ENCODE measurements around the gene PSD.

PSD gene

DNA sequence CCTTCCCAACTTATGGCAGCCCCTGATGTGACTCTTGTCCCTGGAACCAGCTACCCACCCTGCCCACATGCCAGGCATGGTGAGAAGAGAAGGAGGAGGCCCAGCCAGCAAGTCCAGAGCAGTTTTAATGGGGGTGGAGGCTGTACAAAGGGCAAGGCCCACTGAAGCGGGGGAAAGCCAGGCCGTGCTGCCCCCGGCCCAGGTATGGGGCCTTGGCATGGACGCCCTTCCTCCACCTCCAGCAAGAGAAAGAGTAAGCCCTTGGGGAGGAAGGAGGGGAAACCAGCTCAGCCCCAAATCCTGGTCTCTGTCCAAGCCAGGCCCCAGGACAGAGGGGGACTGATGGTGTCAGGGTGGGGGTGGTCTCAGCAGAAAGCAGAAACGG is 16.1 kb downstream of the PSD start:
- no peak for DNase-seq

DNA sequence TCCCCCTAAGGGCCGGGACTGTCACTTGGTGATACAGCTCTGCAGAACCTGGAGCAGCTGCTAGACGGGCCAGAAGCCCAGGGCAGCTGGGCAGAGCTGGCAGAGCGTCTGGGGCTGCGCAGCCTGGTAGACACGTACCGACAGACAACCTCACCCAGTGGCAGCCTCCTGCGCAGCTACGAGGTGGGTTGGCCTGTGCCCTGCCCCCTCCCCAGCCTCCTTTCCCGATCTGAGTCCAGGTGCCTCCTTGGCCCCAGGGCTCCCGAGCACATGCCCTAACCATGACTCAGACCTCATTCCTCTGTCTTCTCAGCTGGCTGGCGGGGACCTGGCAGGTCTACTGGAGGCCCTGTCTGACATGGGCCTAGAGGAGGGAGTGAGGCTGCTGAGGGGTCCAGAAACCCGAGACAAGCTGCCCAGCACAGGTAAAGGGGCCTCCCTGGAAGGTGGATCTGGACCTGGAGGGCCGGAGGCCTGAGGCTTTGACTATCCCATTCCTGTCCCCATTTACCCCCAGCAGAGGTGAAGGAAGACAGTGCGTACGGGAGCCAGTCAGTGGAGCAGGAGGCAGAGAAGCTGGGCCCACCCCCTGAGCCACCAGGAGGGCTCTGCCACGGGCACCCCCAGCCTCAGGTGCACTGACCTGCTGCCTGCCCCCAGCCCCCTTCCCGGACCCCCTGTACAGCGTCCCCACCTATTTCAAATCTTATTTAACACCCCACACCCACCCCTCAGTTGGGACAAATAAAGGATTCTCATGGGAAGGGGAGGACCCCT is 16.7 kb downstream of the PSD start:
- DNase-seq = no peak

GRCh38 chr10:102401342-102401654 is 17.3 kb downstream of the PSD start:
- DNase-seq = no peak

DNA sequence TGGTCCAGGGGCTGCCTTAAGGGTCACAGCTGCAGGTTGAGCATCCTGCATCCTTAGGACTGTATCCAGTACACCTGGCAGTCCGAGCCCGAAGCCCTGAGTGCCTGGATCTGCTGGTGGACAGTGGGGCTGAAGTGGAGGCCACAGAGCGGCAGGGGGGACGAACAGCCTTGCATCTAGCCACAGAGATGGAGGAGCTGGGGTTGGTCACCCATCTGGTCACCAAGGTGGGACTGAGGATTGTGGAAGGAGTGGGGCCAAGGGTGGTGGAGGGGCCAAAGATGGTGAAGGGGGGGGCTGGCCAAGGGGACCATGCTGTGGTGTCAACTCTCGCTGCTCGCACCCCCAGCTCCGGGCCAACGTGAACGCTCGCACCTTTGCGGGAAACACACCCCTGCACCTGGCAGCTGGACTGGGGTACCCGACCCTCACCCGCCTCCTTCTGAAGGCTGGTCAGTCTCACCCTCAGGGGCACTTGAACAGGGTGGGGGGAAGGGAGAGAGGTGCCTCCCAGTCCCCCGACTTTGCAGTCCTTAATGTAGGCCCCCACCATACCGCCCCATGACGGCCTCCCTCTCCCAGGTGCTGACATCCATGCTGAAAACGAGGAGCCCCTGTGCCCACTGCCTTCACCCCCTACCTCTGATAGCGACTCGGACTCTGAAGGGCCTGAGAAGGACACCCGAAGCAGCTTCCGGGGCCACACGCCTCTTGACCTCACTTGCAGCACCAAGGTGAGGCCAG is 17.8 kb downstream of the PSD start:
- no peak for DNase-seq

DNA sequence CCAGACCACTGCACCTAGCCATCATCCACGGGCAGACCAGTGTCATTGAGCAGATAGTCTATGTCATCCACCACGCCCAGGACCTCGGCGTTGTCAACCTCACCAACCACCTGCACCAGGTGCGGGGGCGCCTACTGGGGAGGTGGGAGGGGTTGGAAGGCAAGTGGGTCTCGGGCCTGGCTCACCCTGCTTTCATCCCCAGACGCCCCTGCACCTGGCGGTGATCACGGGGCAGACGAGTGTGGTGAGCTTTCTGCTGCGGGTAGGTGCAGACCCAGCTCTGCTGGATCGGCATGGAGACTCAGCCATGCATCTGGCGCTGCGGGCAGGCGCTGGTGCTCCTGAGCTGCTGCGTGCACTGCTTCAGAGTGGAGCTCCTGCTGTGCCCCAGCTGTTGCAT is 18.5 kb downstream of the PSD start:
- peak; percentile 7 for DNase-seq

- peak; percentile 61 for DNase-seq
Observed at GRCh38 chr10:102399217-102400021, 19.2 kb downstream of the PSD start.

DNA sequence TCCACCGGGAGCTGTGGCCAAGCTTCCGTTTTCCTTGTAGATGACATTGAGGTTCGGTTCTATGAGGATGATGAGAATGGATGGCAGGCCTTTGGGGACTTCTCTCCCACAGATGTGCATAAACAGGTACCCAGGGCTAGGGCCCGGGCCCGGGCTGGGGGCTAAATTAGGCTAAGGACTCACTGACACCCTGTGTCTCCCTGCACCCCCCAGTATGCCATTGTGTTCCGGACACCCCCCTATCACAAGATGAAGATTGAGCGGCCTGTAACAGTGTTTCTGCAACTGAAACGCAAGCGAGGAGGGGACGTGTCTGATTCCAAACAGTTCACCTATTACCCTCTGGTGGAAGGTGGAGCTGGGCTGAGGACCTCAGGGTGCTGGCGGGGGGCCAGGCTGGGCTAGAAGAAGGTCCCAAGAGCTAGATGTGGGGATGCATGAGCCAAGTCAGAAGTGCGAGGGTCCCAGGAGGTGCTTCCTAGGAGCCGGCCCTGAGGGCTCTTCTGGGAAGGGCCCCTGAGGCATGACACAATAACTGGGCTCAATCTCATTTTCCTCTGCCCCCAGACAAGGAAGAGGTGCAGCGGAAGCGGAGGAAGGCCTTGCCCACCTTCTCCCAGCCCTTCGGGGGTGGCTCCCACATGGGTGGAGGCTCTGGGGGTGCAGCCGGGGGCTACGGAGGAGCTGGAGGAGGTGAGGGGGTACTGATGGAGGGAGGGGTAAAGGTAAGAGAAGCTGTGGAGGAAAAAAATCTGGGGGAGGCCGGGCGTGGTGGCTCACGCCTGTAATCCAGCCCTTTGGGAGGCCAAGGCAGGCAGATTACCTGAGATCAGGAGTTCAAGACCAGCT is 20.2 kb downstream of the PSD start:
- no peak for DNase-seq

- DNase-seq = no peak
Observed at GRCh38 chr10:102397222-102398171, 21.1 kb downstream of the PSD start.

- no peak for DNase-seq
Observed at GRCh38 chr10:102396730-102397151, 21.8 kb downstream of the PSD start.

DNA sequence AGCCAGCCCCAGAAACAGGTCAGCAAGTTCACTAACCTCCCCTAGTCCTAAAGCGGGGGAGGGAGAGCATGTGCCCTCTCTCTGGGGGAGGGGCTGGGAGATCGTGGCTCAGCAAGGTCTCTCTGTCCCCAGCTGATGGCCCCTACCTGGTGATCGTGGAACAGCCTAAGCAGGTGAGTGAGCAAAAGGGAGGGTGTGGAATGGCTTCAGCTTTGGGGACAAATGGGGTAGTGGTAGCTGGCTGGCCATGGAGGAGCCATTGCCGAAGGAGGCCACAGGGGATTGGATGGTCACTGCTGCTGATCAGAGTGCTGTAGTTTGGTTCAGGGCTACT is 22.3 kb downstream of the PSD start:
- no peak for DNase-seq

DNA sequence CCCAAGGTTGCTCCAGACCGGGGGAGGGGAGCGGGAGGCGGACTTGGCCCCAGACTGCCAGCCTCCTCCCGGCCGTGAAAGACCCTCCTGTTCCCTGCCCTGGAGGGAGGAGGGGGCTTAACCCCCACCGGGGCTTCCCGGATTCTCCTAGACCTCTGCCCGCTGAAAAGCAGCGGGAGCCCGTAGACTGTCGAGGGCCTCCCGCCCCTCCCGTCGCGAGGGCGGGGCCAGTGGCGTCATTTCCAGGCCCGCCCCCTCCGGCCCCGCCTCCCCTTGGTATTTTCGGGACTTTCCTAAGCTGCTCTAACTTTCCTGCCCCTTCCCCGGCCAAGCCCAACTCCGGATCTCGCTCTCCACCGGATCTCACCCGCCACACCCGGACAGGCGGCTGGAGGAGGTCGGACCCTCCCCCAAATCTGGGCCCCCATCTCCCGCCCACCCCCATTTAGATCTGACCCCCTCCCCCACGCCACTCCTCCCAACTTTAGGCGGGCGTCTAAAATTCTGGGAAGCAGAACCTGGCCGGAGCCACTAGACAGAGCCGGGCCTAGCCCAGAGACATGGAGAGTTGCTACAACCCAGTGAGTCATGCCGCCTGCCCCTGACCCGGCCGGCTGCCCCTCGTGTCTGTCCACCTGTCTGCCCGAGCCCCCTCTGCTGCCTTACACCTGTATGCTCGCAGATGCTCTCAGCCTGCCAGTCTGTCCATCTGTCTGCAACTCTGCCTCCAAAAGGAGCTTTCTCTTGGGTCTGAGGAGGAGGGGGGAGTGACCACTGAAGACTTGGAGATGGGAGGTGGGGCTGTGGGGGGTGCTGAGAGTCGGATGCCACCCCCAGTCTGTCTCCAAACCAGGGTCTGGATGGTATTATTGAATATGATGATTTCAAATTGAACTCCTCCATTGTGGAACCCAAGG is 22.9 kb downstream of the PSD start, which contains the start of gene NFKB2:
TSS of gene NFKB2 (plus strand) at position 306 of the 917 bp plus-strand sequence. CDS start at position 561, 255 bp downstream.
- peak; percentile 14 for DNase-seq

- no peak for DNase-seq
Observed at GRCh38 chr10:102394801-102395399, 23.7 kb downstream of the PSD start.

DNA sequence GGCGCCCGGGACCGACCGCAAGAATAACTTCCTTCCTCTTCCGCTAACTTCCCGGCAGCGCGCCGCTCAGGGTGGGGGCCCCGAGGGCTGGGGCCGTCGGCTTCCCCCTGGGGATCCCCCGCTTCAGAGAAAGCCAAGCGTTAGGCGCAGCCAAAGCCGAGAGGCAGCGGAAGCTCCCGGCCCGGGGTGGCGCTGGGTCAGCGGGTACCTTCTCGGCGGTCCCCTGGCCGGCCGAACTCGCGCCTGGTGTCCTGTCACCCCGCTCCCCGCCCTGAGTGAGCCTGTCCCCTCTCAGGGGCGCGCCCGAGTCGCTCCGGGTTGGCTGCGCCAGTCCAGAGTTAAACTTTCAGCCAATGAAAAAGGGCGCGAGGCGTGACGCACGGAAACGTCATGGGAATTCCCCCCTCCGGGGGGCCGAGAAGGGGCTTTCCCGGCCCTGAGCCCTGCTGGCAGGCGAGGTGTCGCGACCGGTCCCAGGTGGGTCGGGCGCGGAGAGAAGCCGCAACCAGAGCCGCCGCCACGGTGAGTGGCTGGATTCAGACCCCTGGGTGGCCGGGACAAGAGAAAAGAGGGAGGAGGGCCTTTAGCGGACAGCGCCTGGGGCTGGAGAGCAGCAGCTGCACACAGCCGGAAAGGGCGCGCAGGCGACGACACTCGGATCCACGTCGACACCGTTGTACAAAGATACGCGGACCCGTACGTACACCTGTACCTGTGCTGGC is 24.3 kb downstream of the PSD start:
- peak; percentile 21 for DNase-seq

GRCh38 chr10:102393411-102394078 is 25.0 kb downstream of the PSD start:
- peak; percentile 12 for DNase-seq

DNA sequence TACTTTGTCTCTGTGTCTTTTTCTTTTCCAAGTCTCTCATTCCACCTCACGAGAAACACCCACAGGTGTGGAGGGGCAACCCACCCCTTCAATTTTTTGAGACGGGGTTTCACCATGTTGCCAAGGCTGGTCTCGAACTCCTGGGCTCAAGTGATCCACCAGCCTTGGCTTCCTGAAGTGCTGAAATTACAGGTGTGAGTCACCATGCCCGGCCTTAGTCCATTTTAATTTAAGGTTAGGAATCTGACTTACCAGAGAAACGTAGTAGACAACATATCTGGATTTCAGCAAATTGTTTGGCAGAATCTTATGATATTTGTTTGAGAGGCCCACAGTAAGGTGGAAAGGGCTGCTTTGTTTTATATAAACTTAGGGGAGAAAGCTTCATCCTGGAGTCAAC is 26.3 kb downstream of the PSD start:
- no peak for DNase-seq

- no peak for DNase-seq
Observed at GRCh38 chr10:102389894-102390293, 28.7 kb downstream of the PSD start.

DNA sequence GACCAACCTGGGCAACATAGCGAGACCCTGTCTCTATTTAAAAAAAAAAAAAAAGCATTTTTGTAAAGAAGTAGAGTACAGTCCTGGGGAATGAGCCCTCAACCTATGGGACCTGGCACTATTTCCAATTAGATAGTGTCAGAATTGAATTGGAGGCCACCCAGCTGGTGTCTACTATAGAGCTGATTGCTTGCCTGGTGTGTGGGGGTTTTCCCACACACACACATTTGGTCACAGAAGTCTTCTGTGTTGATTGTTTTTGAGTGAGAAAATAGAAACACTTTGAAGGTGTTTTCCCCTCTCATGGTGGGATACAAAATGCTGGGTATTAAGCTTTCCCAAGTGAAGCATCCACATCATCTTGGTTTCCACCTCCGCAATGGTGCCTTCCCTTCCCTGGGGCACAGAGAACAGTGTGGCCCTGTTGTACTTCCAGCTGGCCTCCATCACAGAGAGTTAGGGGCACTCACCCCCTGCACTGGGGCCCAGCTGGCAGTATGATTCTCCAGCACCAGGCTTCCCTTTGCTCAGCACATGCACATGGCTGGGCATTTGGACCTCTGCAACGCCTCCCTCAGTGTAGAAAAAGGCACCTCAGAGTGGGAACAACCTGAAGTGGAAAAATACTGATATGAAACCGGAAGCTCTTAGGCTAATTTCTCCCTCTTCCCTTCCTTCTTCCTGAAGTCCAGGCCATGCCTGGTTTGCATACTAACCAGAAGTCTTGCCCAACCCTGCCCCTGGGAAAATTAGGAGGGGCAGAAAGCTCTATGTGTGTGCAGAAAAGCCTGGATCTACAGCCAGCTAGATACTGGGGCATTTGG is 33.8 kb downstream of the PSD start:
- no peak for DNase-seq

DNA sequence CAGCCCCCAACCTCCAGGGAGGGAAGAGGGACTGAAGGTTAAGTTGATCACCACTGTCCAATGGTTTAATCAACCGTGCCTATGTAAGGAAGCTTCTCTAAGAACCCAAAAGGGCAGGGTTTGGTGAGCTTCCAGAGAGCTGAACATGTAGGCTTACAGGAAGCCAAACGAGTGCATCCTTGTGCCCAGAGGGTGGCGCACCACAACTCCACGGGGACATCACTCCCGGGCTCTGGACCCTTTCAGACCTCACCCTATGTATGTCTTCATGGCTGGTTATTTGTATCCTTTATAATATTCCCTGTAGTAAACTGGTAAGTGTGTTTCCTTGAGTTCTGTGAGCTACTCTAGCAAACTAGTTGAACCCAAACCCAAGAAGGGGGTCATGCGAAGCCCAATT is 34.5 kb downstream of the PSD start:
- no peak for DNase-seq
